ENCODE data around the gene DPH5.

The DPH5 gene

DNA sequence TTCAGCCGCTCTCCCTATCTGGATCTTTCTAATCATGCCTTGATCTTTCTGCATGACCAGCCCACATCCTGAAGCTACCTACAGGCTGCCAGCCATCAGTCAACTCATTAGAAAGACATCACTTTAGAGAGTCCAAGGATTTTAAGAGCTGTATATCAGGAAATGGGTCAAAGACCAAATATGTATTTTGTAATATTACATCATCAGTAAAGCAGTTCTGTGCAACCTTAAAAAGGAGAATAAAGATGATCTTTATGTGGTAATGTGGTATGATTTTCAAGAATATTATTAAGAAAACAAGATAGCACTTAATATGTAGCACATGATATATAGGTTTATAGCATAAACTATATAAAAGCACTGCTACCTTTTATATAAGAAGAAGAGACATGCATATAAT is 82.1 kb downstream of the DPH5 start:
- Histone ChIP-seq H3K27me3 (ENCODE audit: control insufficient read depth, insufficient read depth, low read length) (no peaks in the 10 kb centered on the region), H3K36me3 (ENCODE audit: control insufficient read depth, insufficient read depth, low read length) (peaks cover 2% of the 10 kb centered on the region; the same call in 1 of the 2 replicates), H3K27ac (ENCODE audit: low read length) (no peak overlapping the region), H3K9me3 (ENCODE audit: control insufficient read depth, insufficient read depth, low read length) (no peaks in the 10 kb centered on the region), H3K4me1 (ENCODE audit: control insufficient read depth, insufficient read depth, low read length) (no peaks in the 10 kb centered on the region), H3K4me3 (ENCODE audit: low read length) (no peak overlapping the region)
- no CpG with 5 or more reads among the region's 1 CpG for whole genome bisulfite sequencing (ENCODE audit: insufficient coverage, insufficient read length)
- no peak for DNase-seq (ENCODE audit: low read depth, low spot score)

DNA sequence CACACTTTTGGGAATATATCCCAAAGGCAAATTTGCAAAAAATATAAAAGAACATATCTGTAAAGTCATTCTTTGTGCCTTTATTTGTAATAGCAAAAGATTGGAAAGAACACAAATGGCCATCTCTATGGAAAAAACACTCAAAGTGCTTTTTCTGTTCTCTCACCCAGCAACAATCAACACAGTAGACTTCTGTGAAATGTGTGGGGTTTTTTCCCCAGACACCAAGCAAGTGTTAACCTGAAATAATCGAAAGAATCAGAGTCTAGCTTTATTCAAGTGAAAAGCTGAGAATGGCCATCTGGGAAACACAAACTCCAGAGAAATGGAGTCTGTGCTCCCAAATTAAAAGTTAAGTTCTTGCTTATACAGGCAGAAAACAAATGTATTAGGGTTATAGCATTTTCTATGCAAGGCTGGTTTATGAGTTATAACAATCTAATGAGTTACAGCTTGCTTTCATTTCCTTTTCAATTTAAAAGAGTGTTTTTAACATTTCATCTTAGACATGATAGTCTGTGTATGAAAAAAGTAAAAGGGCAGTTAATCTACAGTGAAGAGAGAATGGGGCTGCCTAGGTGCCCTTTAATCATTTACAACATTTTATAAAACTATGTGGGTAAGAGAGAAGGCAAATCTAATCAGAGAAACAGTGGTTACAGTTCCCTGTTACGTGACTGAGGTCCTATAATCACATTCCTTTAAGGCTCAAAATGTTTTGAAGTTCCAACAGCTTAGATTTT is 83.1 kb downstream of the DPH5 start:
- Histone ChIP-seq H3K27ac (ENCODE audit: low read length) (no peak overlapping the region), H3K4me3 (ENCODE audit: low read length) (no peak overlapping the region), H3K36me3 (ENCODE audit: control insufficient read depth, insufficient read depth, low read length) (peaks cover 2% of the 10 kb centered on the region; the same call in 1 of the 2 replicates), H3K27me3 (ENCODE audit: control insufficient read depth, insufficient read depth, low read length) (no peaks in the 10 kb centered on the region), H3K9me3 (ENCODE audit: control insufficient read depth, insufficient read depth, low read length) (no peaks in the 10 kb centered on the region), H3K4me1 (ENCODE audit: control insufficient read depth, insufficient read depth, low read length) (no peaks in the 10 kb centered on the region)
- no CpG with 5 or more reads among the region's 2 CpGs for WGBS (ENCODE audit: insufficient coverage, insufficient read length)
- DNase-seq (ENCODE audit: low read depth, low spot score), result no peak

DNA sequence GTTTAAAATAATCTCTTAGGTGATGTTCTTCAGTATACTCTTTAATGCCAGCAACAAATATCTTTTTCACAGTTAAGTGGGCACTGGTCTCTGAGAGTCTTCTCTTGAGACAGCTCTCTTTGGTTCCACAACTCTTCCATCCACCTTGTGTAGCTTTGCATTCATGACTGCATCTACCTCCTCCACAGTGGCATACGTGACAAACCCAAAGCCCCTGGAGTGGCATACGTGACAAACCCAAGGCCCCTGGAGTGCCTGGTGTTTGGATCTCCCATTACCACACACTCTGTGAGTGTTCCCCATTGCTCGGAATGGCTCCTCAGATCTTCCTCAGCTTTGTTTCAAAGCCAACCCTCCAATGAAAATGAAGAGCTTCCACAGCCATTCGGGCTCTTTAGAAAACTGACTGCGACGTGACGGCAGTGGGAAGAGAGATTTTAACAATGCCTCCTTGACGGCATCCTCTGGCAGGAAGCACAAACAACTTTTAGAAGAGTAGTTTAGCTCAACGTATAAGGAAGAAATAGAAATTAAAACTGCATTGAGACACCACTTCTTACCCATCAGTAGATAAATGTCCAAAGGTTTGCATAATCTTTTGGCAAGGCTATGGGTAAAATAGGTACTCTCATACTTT is 83.9 kb downstream of the DPH5 start:
- no peak overlapping the region for H3K27ac ChIP-seq (ENCODE audit: low read length)
- no CpG with 5 or more reads among the region's 9 CpGs for WGBS (ENCODE audit: insufficient coverage, insufficient read length)
- H3K27me3 ChIP-seq (ENCODE audit: control insufficient read depth, insufficient read depth, low read length), result no peaks in the 10 kb centered on the region
- H3K36me3 ChIP-seq (ENCODE audit: control insufficient read depth, insufficient read depth, low read length), result peaks cover 2% of the 10 kb centered on the region; the same call in 1 of the 2 replicates
- DNase-seq (ENCODE audit: low read depth, low spot score), result no peak
- H3K9me3 ChIP-seq (ENCODE audit: control insufficient read depth, insufficient read depth, low read length), result no peaks in the 10 kb centered on the region
- H3K4me1 ChIP-seq (ENCODE audit: control insufficient read depth, insufficient read depth, low read length), result no peaks in the 10 kb centered on the region
- H3K4me3 ChIP-seq (ENCODE audit: low read length), result no peak overlapping the region

DNA sequence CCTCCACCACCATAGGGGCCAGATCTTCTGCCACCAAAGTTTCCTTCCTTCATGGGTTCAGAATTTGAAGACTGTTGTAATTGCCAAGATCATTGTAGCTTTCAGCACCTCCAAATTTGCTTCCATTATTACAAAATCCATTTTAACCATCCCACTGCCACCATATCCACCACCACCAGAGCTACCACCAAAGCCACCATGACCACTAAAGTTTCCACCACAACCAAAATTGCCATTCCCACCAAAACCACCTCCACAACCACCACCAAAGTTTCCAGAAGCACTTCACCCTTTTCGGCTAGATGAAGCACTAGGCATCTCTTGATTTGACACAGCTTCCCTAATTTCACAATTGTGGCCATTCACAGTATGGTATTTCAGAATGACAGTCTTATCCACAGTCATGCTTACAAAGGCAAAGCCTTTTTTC is 84.5 kb downstream of the DPH5 start:
- H3K36me3 ChIP-seq (ENCODE audit: control insufficient read depth, insufficient read depth, low read length), result peaks cover 2% of the 10 kb centered on the region; the same call in 1 of the 2 replicates
- no peaks in the 10 kb centered on the region for H3K27me3 ChIP-seq (ENCODE audit: control insufficient read depth, insufficient read depth, low read length)
- no peaks in the 10 kb centered on the region for H3K4me1 ChIP-seq (ENCODE audit: control insufficient read depth, insufficient read depth, low read length)
- H3K4me3 ChIP-seq (ENCODE audit: low read length), result no peak overlapping the region
- DNase-seq (ENCODE audit: low read depth, low spot score), result no peak
- H3K27ac ChIP-seq (ENCODE audit: low read length), result no peak overlapping the region
- no peaks in the 10 kb centered on the region for H3K9me3 ChIP-seq (ENCODE audit: control insufficient read depth, insufficient read depth, low read length)
- WGBS (ENCODE audit: insufficient coverage, insufficient read length), result no CpG with 5 or more reads among the region's 1 CpG

Measured in iPS DF 6.9 (cell line).